Brain microvascular endothelial cell (primary cell): ENCODE measurements around the gene EPHA6.

Experiments
- DNase-seq: peaks from one replicate; pipeline ENCODE4 v3.0.0-alpha.2; 2020
- H3K27ac ChIP-seq: fragments of 250-450 bp; sonication (Bioruptor Pico); 2 replicates; pipeline ENCODE4 v1.5.1; 2020; ENCODE audit warnings: mild to moderate bottlenecking, moderate library complexity
- H3K27me3 ChIP-seq: fragments of 250-450 bp; sonication (Bioruptor Pico); replicated peaks from 2 replicates; pipeline ENCODE4 v1.5.1; 2020; ENCODE audit warnings: mild to moderate bottlenecking
- H3K36me3 ChIP-seq: fragments of 250-450 bp; sonication (Bioruptor Pico); replicated peaks from 2 replicates; pipeline ENCODE4 v1.5.1; 2020; ENCODE audit warnings: mild to moderate bottlenecking
- H3K4me3 ChIP-seq: 2 replicates; pipeline ENCODE4 v1.5.1; 2011; ENCODE audit warnings: low read depth, mild to moderate bottlenecking, control low read depth, low read length, moderate library complexity
- in situ Hi-C: cut with HindIII; loops from 2 replicates; pipeline ENCODE4 v1.10.0; 2017; ENCODE audit warnings: low sequenced_read_pairs, low pct_ligation_motif_present
- TF ChIP-seq, protein P1 (sequence below): IDR thresholded peaks from 2 replicates; pipeline ENCODE4 v1.5.1; 2011; ENCODE audit warnings: low read depth, mild to moderate bottlenecking, moderate library complexity, low read length, control low read depth, inconsistent platforms; ENCODE audit errors: missing control alignments

The EPHA6 gene

DNA sequence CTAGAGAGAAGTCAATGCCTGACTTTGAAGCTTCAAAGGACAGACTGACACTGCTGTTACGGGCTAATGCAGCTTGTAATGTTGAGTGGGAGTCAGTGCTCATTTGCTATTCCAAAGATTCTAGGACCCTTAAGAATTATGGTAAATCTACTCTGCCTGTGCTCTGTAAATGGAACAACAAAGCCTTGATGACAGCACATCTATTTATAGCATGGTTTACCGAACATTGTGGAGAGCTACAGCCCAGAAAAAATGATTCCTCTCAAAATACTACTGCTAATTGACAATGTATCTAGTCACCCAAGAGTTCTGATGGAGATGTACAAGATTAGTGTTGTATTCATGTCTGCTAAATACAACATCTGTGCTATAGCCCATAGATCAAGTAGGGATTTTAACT, 262.3 kb downstream of the EPHA6 start:
- Histone ChIP-seq H3K4me3 (no peak overlapping the region), H3K36me3 (no peaks in the 10 kb centered on the region), H3K27me3 (no peaks in the 10 kb centered on the region), H3K27ac (no peak overlapping the region)
- in situ Hi-C loops: no loop called here
- no peak for DNase-seq
- TF ChIP-seq, protein P1, sequence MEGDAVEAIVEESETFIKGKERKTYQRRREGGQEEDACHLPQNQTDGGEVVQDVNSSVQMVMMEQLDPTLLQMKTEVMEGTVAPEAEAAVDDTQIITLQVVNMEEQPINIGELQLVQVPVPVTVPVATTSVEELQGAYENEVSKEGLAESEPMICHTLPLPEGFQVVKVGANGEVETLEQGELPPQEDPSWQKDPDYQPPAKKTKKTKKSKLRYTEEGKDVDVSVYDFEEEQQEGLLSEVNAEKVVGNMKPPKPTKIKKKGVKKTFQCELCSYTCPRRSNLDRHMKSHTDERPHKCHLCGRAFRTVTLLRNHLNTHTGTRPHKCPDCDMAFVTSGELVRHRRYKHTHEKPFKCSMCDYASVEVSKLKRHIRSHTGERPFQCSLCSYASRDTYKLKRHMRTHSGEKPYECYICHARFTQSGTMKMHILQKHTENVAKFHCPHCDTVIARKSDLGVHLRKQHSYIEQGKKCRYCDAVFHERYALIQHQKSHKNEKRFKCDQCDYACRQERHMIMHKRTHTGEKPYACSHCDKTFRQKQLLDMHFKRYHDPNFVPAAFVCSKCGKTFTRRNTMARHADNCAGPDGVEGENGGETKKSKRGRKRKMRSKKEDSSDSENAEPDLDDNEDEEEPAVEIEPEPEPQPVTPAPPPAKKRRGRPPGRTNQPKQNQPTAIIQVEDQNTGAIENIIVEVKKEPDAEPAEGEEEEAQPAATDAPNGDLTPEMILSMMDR: no peak

DNA sequence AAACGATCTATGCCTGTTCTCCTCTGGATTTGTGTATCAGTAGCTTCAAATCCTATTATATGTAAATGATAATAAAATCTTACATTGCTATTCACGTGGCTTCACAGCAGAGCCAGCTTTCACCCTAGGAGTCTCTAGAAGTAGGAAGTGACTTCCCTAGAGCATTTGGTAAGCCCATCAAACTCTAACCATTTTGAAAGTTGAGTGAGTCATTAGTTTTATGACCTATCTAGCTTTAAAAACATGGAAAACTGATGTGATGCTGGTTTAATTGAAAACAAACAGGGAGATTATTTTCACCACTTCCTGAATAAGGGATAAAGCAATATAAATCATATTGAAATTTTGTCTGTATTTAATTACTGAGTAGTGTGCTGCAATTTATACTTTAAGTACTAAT, 275.2 kb downstream of the EPHA6 start:
- no peak overlapping the region for H3K27ac ChIP-seq
- no peak overlapping the region for H3K4me3 ChIP-seq
- no peaks in the 10 kb centered on the region for H3K36me3 ChIP-seq
- DNase-seq: no peak
- in situ Hi-C loops: no loop called here
- no peaks in the 10 kb centered on the region for H3K27me3 ChIP-seq
- TF ChIP-seq, protein P1: no peak

DNA sequence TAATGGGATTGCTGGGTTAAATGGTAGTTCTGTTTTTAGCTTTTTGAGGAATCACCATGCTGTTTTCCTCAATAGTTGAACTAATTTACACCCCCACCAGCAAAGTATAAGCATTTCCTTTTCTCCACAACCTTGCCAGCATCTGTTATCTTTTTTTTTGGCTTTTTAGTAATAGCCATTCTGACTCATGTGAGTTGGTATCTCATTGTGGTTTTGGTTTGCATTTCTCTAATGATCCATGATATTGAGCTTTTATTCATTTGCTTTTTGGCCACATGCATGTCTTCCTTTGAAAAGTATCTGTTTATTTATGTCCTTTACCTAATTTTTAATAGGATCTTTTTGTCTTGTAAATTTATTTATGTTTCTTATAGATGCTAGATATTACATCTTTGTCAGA, 288.2 kb downstream of the EPHA6 start:
- Histone ChIP-seq H3K4me3 (no peak overlapping the region), H3K27ac (no peak overlapping the region), H3K27me3 (no peaks in the 10 kb centered on the region), H3K36me3 (no peaks in the 10 kb centered on the region)
- in situ Hi-C loops: no loop called here
- TF ChIP-seq, protein P1: no peak
- no peak for DNase-seq

DNA sequence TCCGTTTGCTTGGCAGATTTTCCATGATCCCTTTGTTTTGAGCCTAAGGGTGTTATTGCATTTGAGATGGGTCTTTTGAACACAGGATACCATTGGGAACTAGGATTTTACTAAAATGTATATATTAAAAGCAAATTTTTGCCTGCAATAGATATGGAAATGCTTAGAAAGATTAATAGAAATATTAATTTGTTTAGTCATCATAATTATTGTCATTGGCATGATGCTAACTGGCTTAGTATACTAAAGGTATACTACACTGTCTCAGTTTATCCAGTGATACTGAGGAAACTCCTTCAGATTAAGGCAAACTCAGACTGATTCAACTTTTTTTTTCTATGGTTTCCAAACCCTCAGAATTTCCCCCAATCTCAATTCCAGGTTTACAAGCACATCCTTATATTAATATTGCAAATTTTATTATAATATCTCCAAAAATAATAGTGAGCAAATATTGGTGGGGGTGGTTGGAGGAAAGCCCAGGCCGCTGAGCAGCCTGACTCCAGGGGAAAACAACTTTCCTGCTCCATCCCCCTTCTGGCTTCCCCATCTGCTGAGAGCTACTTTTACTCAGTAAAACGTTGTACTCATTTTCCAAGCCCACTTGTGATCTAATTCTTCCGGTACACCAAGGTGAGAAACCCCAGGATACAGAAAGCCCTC, 291.7 kb downstream of the EPHA6 start:
- Histone ChIP-seq H3K27me3 (no peaks in the 10 kb centered on the region), H3K27ac (no peak overlapping the region), H3K36me3 (no peaks in the 10 kb centered on the region), H3K4me3 (no peak overlapping the region)
- in situ Hi-C loops: no loop called here
- DNase-seq: no peak
- TF ChIP-seq, protein P1: no peak

DNA sequence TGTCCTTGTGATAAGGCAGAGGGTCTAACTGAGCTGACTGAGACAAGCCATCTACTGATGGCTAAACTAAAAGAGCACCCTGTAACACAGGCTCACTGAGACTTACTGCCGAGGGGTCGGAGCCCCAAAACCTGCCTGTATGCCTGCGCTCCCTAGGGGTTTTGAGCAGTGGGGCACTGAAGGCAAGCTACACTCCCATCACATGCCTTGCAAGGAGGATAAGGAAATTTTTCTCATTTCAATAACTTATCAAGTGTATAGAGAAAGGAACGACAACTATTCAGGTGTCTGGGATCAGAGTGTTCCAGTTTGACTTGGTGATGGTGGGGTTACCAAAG, 292.2 kb downstream of the EPHA6 start:
- Histone ChIP-seq H3K27ac (no peak overlapping the region), H3K27me3 (no peaks in the 10 kb centered on the region), H3K36me3 (no peaks in the 10 kb centered on the region), H3K4me3 (no peak overlapping the region)
- DNase-seq: no peak
- TF ChIP-seq, protein P1: no peak
- in situ Hi-C loops: no loop called here

DNA sequence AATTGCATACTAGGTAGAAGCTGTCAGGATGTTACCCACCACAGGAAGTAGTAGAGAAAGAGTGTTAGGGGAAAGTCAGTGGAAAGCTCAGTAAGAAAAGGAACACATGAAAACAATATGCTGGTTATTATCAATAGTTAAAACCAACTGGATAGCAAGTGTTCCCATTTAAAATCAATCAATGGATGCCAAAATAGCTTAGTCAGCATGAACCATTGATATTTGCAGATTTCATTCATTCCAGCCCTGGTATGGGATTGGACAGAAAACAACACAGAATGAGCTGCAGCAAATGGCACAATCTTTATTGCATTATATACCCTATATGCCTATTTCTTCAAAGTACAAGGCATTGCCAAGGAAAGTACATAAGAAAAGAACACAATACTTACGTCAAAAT, 293.7 kb downstream of the EPHA6 start:
- Histone ChIP-seq H3K27me3 (no peaks in the 10 kb centered on the region), H3K36me3 (no peaks in the 10 kb centered on the region), H3K27ac (no peak overlapping the region), H3K4me3 (no peak overlapping the region)
- TF ChIP-seq, protein P1: no peak
- no peak for DNase-seq
- in situ Hi-C loops: no loop called here
